IPS-15b (cell line): ENCODE measurements around the gene NPHP4.
"Not testable (repeated sequence)": the region's sequence is repeated elsewhere in the genome, so short reads cannot be mapped to it uniquely, and the experiment has no call there.

Experiments
- H3K27me3 ChIP-seq: one replicate; pipeline ENCODE4 v1.6.1; 2013; ENCODE audit warnings: low read length; ENCODE audit not compliant: control insufficient read depth, insufficient read depth
- H3K36me3 ChIP-seq: one replicate; pipeline ENCODE4 v1.6.1; 2013; ENCODE audit warnings: low read length; ENCODE audit not compliant: control insufficient read depth, insufficient read depth
- H3K4me1 ChIP-seq: one replicate; pipeline ENCODE4 v1.6.1; 2013; ENCODE audit warnings: mild to moderate bottlenecking, low read length; ENCODE audit not compliant: control insufficient read depth, insufficient read depth
- H3K4me3 ChIP-seq: one replicate; pipeline ENCODE4 v1.5.1; 2013; ENCODE audit warnings: low read depth, low read length
- H3K9ac ChIP-seq: one replicate; pipeline ENCODE4 v1.6.1; 2013; ENCODE audit warnings: low read depth, mild to moderate bottlenecking, low read length
- H3K9me3 ChIP-seq: one replicate; pipeline ENCODE4 v1.6.1; 2013; ENCODE audit warnings: mild to moderate bottlenecking, low read length; ENCODE audit not compliant: control insufficient read depth, insufficient read depth

The NPHP4 gene

GRCh38 chr1:5926686-5927435, 65.4 kb downstream of the NPHP4 start:
- H3K9me3 ChIP-seq = no peaks in the 10 kb centered on the region
- no peak overlapping the region for H3K9ac ChIP-seq
- no peaks in the 10 kb centered on the region for H3K27me3 ChIP-seq
- no peaks in the 10 kb centered on the region for H3K4me1 ChIP-seq
- no peak overlapping the region for H3K4me3 ChIP-seq
- peaks cover 6% of the 10 kb centered on the region for H3K36me3 ChIP-seq

GRCh38 chr1:5922700-5923330, 69.4 kb downstream of the NPHP4 start:
- not testable (repeated sequence) for H3K9ac ChIP-seq, H3K36me3 ChIP-seq, H3K27me3 ChIP-seq, H3K4me1 ChIP-seq, H3K4me3 ChIP-seq, H3K9me3 ChIP-seq

- H3K36me3 ChIP-seq = peaks cover 2% of the 10 kb centered on the region
- no peak overlapping the region for H3K9ac ChIP-seq
- H3K4me1 ChIP-seq = no peaks in the 10 kb centered on the region
- no peaks in the 10 kb centered on the region for H3K9me3 ChIP-seq
- H3K4me3 ChIP-seq = no peak overlapping the region
- no peaks in the 10 kb centered on the region for H3K27me3 ChIP-seq
Measured at GRCh38 chr1:5921671-5922070, 70.6 kb downstream of the NPHP4 start.

- Histone ChIP-seq H3K27me3 (no peaks in the 10 kb centered on the region), H3K9me3 (no peaks in the 10 kb centered on the region), H3K9ac (no peak overlapping the region)
Measured at GRCh38 chr1:5921129-5921528, 71.1 kb downstream of the NPHP4 start.

GRCh38 chr1:5920201-5920600, 72.0 kb downstream of the NPHP4 start:
- Histone ChIP-seq H3K9me3 (no peaks in the 10 kb centered on the region), H3K27me3 (no peaks in the 10 kb centered on the region), H3K4me3 (no peak overlapping the region), H3K36me3 (no peaks in the 10 kb centered on the region), H3K9ac (no peak overlapping the region), H3K4me1 (peaks cover 3% of the 10 kb centered on the region)

More at GRCh38 chr1:5921129-5921528, 71.1 kb downstream of the NPHP4 start:
- Histone ChIP-seq H3K4me3 (no peak overlapping the region), H3K4me1 (no peaks in the 10 kb centered on the region), H3K36me3 (no peaks in the 10 kb centered on the region)

GRCh38 chr1:5918275-5918649, 74.0 kb downstream of the NPHP4 start:
- no peak overlapping the region for H3K4me3 ChIP-seq
- H3K36me3 ChIP-seq = no peaks in the 10 kb centered on the region
- no peaks in the 10 kb centered on the region for H3K9me3 ChIP-seq
- no peaks in the 10 kb centered on the region for H3K27me3 ChIP-seq
- no peak overlapping the region for H3K9ac ChIP-seq
- peaks cover 3% of the 10 kb centered on the region for H3K4me1 ChIP-seq

- peaks cover 3% of the 10 kb centered on the region for H3K4me1 ChIP-seq
- H3K36me3 ChIP-seq = no peaks in the 10 kb centered on the region
- H3K9me3 ChIP-seq = no peaks in the 10 kb centered on the region
- no peak overlapping the region for H3K4me3 ChIP-seq
- H3K9ac ChIP-seq = no peak overlapping the region
- H3K27me3 ChIP-seq = no peaks in the 10 kb centered on the region
Measured at GRCh38 chr1:5917591-5918274, 74.5 kb downstream of the NPHP4 start.

GRCh38 chr1:5917281-5917590, 75.0 kb downstream of the NPHP4 start:
- no peaks in the 10 kb centered on the region for H3K9me3 ChIP-seq
- no peaks in the 10 kb centered on the region for H3K36me3 ChIP-seq
- H3K4me3 ChIP-seq = no peak overlapping the region
- H3K4me1 ChIP-seq = peaks cover 3% of the 10 kb centered on the region
- no peaks in the 10 kb centered on the region for H3K27me3 ChIP-seq
- H3K9ac ChIP-seq = no peak overlapping the region

GRCh38 chr1:5916572-5917280, 75.5 kb downstream of the NPHP4 start:
- no peaks in the 10 kb centered on the region for H3K36me3 ChIP-seq
- H3K4me3 ChIP-seq = no peak overlapping the region
- no peak overlapping the region for H3K9ac ChIP-seq
- peaks cover 3% of the 10 kb centered on the region for H3K4me1 ChIP-seq
- H3K9me3 ChIP-seq = no peaks in the 10 kb centered on the region
- H3K27me3 ChIP-seq = no peaks in the 10 kb centered on the region

GRCh38 chr1:5915587-5916571, 76.3 kb downstream of the NPHP4 start:
- Histone ChIP-seq H3K9me3 (no peaks in the 10 kb centered on the region), H3K27me3 (no peaks in the 10 kb centered on the region), H3K4me1 (peaks cover 3% of the 10 kb centered on the region), H3K9ac (no peak overlapping the region), H3K36me3 (no peaks in the 10 kb centered on the region), H3K4me3 (no peak overlapping the region)
